Mesothelial cell of epicardium (in vitro differentiated cells): ENCODE measurements around the gene MMP26. TPM values are rescaled to one million over a fixed set of nuclear protein-coding genes. Genes with fewer than 3 reads are reported as not detected.
A peak's percentile ranks its signal among the peaks of the same experiment; 100 is the strongest.

ENCODE experiments used
- DNase-seq, 2 experiments: peaks; one replicate each; pipeline ENCODE4 v3.0.0; 2021; ENCODE audit warnings: low spot score in 2 of 2; ENCODE audit not compliant: unreplicated experiment in 2 of 2
- H3K27ac Mint-ChIP-seq: 2 replicates; pipeline ENCODE4 v1.8.0; 2021; ENCODE audit warnings: mixed read lengths
- H3K27me3 Mint-ChIP-seq: 2 replicates; pipeline ENCODE4 v1.8.0; 2021; ENCODE audit warnings: low read depth, mixed read lengths
- H3K36me3 Mint-ChIP-seq: 2 replicates; pipeline ENCODE4 v1.8.0; 2021; ENCODE audit warnings: mixed read lengths
- H3K4me1 Mint-ChIP-seq: 2 replicates; pipeline ENCODE4 v1.8.0; 2021; ENCODE audit warnings: mixed read lengths
- H3K4me3 Mint-ChIP-seq: 2 replicates; pipeline ENCODE4 v1.8.0; 2021; ENCODE audit warnings: mild to moderate bottlenecking, moderate library complexity, mixed read lengths
- H3K9me3 Mint-ChIP-seq: 2 replicates; pipeline ENCODE4 v1.8.0; 2021; ENCODE audit warnings: mixed read lengths
- total RNA-seq: library from RNA; stranded (reverse); gene quantifications from 3 replicates; pipeline ENCODE4 v1.2.1, GENCODE V29; 2021
- TF ChIP-seq, protein P1 (sequence below): fragments of 200-600 bp; sonication (generic); IDR thresholded peaks from one replicate; pipeline ENCODE4 v1.5.0; 2021; ENCODE audit warnings: antibody characterized with exemption; ENCODE audit not compliant: unreplicated experiment

The MMP26 gene
- total RNA-seq: not detected in 3 replicates

DNA sequence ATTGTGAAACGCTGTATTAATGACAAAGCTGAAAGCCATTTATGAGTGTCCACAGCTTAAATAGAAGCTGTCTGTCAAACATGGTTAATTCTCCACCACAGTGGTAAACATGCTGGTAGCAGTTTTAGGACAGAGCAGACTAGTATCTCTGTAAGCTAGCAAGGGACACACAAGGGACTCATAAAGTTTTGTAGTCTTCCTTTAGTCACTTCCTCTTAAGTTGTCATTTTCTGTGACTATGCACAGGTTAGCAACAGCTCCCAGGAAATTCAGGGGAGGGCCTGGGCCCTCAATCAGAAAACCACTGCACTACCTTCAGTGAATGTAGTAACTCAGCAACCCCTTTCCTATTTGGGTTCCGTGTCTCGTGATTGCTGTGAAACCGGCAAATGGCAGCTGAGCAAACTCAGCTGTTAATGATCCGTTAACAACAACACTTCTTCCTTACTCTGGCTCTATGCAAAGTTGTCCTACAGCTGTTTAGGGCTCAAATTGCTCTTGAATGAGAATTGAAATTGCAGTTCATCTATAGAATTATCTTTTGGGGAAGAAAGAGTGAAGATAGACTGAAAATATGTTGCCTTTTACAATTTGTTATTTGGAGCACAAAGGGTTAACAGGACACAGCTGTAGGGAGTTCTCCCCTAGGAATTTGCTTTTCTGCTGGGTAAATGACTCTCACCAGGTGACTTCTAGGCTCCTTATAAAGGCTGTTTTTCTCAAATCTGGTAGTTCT, at the start of gene MMP26:
TSS of gene MMP26 (plus strand) at position 731 of the 736 bp plus-strand sequence.
- Mint-ChIP-seq H3K27ac (peak within 1 kb of the TSS; percentile 5), H3K27me3 (peaks cover 3% of the 10 kb centered on the region), H3K4me3 (no peak within 1 kb of the TSS), H3K36me3 (no peaks in the 10 kb centered on the region), H3K4me1 (peaks cover 17% of the 10 kb centered on the region), H3K9me3 (no peaks in the 10 kb centered on the region)
- TF ChIP-seq, protein P1, sequence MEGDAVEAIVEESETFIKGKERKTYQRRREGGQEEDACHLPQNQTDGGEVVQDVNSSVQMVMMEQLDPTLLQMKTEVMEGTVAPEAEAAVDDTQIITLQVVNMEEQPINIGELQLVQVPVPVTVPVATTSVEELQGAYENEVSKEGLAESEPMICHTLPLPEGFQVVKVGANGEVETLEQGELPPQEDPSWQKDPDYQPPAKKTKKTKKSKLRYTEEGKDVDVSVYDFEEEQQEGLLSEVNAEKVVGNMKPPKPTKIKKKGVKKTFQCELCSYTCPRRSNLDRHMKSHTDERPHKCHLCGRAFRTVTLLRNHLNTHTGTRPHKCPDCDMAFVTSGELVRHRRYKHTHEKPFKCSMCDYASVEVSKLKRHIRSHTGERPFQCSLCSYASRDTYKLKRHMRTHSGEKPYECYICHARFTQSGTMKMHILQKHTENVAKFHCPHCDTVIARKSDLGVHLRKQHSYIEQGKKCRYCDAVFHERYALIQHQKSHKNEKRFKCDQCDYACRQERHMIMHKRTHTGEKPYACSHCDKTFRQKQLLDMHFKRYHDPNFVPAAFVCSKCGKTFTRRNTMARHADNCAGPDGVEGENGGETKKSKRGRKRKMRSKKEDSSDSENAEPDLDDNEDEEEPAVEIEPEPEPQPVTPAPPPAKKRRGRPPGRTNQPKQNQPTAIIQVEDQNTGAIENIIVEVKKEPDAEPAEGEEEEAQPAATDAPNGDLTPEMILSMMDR: no peak
- DNase-seq: no peak

DNA sequence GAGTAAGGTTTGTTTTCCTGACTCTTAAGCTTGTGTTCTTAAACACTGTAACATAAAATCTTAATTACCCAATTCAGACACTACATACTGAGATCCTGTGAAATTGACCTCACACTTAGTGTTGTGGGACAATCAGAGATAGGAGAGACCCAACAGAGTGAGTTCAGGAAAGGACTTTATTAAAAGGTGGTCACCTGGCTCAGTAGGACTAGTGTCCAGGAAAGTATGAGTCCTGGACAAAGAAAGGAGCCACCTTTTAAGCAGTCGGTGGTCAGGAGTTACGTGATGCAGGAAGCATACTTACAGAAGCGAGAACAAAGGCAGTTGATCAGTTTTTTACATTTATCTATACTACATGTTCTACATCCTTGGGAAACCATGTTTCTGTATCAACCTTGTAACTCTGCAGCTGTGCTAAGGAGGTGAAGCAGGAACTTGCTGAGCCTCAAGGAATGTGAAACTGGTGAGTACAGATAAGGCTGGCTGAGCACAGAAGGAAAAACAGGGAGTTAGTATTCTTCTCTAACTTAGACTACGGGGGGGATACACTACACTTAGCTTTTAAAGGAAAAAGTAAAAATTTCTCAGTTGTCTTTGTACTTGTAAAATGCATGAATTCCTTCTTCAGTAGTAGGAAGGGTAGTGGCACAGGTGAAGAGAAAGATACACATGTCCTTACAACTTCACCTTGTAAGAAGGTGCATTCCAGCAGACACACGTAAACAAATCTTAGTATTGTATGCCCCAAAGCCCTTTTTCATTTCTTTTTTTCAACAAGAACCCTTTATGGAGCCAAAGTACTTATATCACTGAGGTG, 45.7 kb upstream of the MMP26 start:
- Mint-ChIP-seq H3K36me3 (no peaks in the 10 kb centered on the region), H3K9me3 (no peaks in the 10 kb centered on the region), H3K4me3 (no peak overlapping the region), H3K27me3 (peaks cover 4% of the 10 kb centered on the region), H3K4me1 (peaks cover 10% of the 10 kb centered on the region), H3K27ac (peak overlapping the region; percentile 88)
- TF ChIP-seq, protein P1: no peak
- DNase-seq: no peak

DNA sequence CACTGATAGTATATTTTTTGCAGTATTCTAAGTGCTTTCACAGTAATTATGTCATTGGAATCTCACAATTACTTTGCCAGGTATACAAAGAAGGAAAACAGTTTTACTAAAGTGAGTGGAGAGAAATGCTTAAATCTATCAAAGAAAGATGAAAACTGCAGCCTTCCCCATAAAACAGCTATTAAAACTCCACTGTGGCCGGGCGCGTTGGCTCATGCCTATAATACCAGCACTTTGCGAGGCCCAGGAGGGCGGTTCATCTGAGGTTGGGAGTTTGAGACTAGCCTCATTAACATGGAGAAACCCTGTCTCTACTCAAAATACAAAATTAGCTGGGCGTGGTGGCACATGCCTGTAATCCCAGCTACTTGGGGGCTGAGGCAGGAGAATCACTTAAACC, 41.7 kb upstream of the MMP26 start:
- Mint-ChIP-seq H3K9me3 (no peaks in the 10 kb centered on the region), H3K27me3 (peaks cover 5% of the 10 kb centered on the region), H3K27ac (no peak overlapping the region), H3K4me1 (peaks cover 12% of the 10 kb centered on the region), H3K36me3 (no peaks in the 10 kb centered on the region), H3K4me3 (no peak overlapping the region)
- TF ChIP-seq, protein P1: no peak
- no peak for DNase-seq

DNA sequence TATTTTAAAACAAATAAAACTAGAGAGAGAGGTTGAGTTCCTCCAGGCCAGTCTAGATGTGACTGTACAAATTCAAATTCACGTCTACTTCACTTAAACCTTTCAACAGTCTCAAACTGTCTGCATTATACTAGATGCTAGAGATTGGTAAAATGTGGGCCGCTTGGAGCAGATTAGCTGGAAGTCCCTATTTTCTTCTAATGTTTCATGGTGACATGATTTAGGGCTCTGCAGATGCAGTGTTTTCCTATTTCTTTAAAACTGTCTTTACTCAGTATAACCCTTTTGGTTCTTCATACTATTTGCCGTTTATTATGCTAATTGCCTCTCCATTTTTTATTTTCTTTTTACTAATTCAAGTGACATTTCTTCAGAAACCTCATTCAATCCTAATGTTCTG, 40.4 kb upstream of the MMP26 start:
- H3K9me3 Mint-ChIP-seq: no peaks in the 10 kb centered on the region
- TF ChIP-seq, protein P1: no peak
- peaks cover 3% of the 10 kb centered on the region for H3K4me1 Mint-ChIP-seq
- DNase-seq: no peak
- no peak overlapping the region for H3K27ac Mint-ChIP-seq
- H3K36me3 Mint-ChIP-seq: no peaks in the 10 kb centered on the region
- peaks cover 5% of the 10 kb centered on the region for H3K27me3 Mint-ChIP-seq
- H3K4me3 Mint-ChIP-seq: no peak overlapping the region

GRCh38 chr11:4664786-4665185, 39.8 kb upstream of the MMP26 start:
- no peaks in the 10 kb centered on the region for H3K9me3 Mint-ChIP-seq
- no peaks in the 10 kb centered on the region for H3K36me3 Mint-ChIP-seq
- no peak for DNase-seq
- H3K27ac Mint-ChIP-seq: no peak overlapping the region
- peaks cover 2% of the 10 kb centered on the region for H3K4me1 Mint-ChIP-seq
- no peak overlapping the region for H3K4me3 Mint-ChIP-seq
- TF ChIP-seq, protein P1: no peak
- H3K27me3 Mint-ChIP-seq: peaks cover 5% of the 10 kb centered on the region
